Activated effector memory CD4-positive, alpha-beta T cell treated with anti-CD3 and anti-CD28 coated beads, Interleukin-2, amount 50 U/mL, for 16 hours (primary cell): Measurements from ENCODE around the gene SLC32A1.

ENCODE experiments used
- DNase-seq: peaks from one replicate; pipeline ENCODE4 v3.0.0-alpha.2; 2020

SLC32A1 gene

DNA sequence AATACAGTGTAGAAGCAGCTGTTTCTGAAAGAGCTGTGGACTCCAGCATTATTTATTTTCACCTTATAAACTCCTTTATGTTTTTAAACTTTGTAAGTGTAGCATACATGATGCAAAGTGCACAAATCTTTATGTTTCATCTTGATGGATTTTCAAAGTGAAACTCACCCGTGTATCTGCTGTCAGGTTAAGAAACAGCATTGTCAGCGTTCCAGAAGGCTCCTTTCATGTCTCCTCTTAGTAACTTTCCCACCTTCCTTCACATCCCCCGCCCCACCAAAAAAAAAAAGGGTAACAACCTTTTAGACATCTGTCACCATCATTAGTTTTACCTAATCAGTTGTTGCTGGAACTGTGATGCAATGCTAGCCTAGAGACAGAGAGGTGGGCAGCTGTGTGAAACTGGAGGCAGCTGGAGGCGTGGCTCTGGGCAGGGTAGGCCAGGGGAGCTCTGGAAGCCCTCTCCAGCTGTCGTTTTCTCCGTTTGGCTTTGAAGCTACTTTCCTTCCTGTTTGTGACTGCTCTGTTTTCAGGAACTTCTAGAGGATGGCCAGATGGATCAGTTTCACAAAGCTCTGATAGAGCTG, 31.1 kb downstream of the SLC32A1 start:
- no peak for DNase-seq

DNA sequence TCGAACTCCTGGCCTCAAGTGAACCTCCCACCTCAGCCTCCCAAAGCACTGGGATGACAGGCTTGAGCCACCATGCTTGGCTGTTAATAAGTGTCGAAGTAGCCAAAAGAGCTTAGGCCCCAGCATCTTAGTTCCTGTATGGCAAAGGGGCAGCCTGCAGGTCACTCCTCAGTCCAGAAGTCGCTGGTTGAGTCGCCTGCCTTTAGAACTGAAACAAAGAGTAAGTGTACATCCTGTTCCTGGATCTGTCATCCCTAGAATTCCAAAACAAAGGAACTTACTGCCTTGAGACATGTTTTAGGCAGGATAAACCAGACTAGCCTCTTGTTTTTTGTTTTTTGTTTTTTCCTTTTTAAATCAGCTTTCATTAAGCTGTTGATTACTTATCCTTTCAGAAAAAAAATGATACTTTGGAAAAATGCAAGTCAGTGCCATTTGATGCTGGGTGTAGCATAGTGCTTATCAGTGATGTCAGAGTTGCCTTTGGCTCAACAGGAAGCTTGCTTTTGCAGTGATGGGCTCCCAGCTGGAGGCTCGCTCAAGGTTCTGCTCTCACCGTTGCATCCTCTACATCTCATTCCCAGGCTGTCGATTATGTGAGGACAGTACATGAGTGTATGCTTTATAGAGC, 33.0 kb downstream of the SLC32A1 start:
- DNase-seq: no peak

- DNase-seq: no peak
Observed at GRCh38 chr20:38759106-38759505, 34.8 kb downstream of the SLC32A1 start.

DNA sequence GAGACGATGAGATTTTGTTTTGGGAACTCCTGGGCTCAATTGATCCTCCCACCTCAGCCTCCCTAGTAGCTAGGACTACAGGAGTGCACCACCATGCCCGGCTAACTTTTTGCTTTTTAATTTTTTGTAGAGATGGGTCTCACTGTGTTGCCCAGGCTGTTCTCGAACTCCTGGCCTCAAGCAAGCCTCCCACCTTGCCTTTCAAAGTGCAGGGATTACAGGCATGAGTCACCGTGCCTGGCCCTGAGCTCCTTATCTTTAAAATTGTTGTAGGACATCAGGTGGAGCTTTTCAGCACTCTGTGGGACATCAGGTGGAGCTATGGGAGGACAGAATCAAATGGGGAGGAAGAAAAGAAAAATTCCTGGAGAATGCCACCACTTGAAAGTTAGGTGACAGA, 36.7 kb downstream of the SLC32A1 start:
- no peak for DNase-seq

DNA sequence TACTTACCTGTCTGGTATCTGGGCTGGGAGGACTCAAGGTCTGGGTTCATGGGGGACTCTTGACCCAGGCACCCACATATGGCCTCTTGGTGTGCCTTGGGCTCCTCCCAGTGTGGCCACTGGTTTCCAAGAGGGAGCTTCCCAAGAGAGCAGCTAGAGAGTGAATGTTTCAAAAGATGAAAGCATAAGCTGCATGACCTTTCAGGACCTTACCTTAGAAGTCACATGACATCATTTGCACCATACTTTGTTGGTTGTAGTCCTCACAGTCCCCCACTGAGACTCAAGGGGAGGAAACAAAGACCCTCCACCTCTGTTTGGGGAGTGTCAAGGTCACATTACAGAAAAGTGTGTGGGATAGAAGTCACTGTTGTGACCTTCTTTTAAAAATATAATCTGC, 37.9 kb downstream of the SLC32A1 start:
- no peak for DNase-seq

- DNase-seq: no peak
Observed at GRCh38 chr20:38763616-38764015, 39.3 kb downstream of the SLC32A1 start.

- peak; percentile 74 for DNase-seq
Observed at GRCh38 chr20:38764567-38765318, 40.5 kb downstream of the SLC32A1 start.

- no peak for DNase-seq
Observed at GRCh38 chr20:38766071-38766470, 41.8 kb downstream of the SLC32A1 start.

- DNase-seq: no peak
Observed at GRCh38 chr20:38769376-38770295, 45.4 kb downstream of the SLC32A1 start.

- no peak for DNase-seq
Observed at GRCh38 chr20:38770546-38770945, 46.3 kb downstream of the SLC32A1 start.

DNA sequence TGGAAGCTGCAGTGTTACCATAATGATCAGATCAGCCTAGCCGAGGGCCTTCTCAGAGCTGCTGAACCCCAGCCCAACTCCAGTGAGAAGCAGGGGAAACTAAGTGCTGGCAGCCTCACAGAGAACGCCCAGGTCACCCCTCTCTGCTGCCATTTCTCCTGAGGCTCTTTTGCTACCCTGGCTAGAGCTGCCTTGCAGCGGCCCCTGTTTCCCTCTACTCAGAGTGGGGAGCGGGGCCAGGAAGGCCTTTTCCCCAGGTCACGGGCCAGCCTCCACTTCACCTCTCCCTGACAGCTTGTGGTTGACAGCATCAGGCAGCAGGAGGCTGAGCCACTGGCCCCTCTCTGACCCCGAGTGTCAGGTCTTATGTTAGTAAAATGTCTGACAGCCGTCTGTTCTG, 46.7 kb downstream of the SLC32A1 start:
- no peak for DNase-seq

- no peak for DNase-seq
Observed at GRCh38 chr20:38771621-38772020, 47.3 kb downstream of the SLC32A1 start.

DNA sequence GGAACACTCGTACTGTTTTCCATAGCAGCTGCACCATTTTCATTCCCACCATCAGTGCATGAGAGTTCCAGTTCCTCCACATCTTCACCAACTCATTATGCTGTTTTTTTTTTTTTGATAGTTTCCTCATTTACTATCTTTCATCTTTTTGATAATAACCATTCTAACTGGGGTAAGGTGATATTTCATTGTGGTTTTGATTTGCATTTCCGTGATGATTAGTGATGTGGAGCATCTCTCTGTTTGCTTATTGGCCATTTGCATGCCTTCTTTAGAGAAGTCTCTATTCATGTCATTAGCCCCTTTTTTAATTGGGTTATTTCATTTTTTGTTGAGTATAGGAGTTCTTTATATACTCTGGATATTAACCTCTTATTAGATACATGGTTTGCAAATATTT, 49.9 kb downstream of the SLC32A1 start:
- no peak for DNase-seq

GRCh38 chr20:38776363-38776762, 52.1 kb downstream of the SLC32A1 start:
- DNase-seq: no peak
